ENCODE measurements around the gene ARL16.

DNA sequence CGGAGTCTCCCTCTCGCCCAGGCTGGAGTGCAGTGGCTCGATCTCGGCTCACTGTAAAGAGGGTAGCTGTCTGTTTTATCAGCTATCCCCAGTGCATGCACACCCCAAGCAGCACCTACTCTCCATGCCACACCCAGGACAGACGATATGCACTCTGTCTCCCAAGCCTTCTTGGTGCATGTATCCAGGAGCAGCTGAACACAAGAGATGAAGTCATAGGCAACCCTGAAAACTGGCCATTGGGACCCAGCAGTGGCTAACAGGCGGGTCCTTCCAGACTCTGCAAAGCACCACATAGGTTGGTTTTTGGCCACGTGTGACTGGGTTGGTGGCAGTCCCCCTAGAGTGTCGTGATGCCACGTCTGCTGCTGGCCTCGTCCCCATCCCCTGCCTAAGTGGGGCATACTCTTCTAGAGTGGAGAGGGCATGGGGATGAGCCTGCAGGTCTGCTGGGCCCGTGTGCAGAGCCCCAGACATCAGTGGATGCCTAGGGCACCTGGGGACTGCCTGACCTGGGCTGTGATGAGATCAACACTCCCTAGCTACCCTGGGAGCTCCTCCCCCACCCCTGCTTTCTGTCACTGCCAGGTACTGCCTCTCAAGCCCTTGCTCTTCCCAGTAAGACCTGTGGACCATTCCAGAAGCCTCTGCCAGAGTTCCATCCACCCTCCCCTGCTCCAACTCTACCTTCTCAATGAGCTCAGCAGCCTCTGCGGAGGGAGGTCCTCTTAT lies 36.6 kb downstream of the ARL16 start:
- TF ChIP-seq, protein P1, sequence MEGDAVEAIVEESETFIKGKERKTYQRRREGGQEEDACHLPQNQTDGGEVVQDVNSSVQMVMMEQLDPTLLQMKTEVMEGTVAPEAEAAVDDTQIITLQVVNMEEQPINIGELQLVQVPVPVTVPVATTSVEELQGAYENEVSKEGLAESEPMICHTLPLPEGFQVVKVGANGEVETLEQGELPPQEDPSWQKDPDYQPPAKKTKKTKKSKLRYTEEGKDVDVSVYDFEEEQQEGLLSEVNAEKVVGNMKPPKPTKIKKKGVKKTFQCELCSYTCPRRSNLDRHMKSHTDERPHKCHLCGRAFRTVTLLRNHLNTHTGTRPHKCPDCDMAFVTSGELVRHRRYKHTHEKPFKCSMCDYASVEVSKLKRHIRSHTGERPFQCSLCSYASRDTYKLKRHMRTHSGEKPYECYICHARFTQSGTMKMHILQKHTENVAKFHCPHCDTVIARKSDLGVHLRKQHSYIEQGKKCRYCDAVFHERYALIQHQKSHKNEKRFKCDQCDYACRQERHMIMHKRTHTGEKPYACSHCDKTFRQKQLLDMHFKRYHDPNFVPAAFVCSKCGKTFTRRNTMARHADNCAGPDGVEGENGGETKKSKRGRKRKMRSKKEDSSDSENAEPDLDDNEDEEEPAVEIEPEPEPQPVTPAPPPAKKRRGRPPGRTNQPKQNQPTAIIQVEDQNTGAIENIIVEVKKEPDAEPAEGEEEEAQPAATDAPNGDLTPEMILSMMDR (conservative IDR thresholded peaks at IDR 0.05), result no peak
- no peak for TF ChIP-seq EZH2 (IDR thresholded peaks at IDR 0.05; ENCODE audit: low read depth)
